Measurements from ENCODE around the gene RPUSD3.

Gene RPUSD3

GRCh38 chr3:9792405-9793160 lies 51.2 kb downstream of the RPUSD3 start, which contains the start of the genes ARPC4 and TADA3:
ARPC4 (plus strand) TSS chr3:9793082; CDS start chr3:9793122, 40 bp downstream.
TADA3 (minus strand) TSS chr3:9792473; CDS start chr3:9791466, 1,007 bp downstream.
- peak within 1 kb of the TSS; percentile 99 for H3K4me3 ChIP-seq (replicated peaks; ENCODE audit: low read depth, low read length)
- no peak for TF ChIP-seq CTCF (IDR thresholded peaks at IDR 0.05; ENCODE audit: low read length, missing control alignments)

GRCh38 chr3:9791790-9792404 lies 51.9 kb downstream of the RPUSD3 start:
- peak overlapping the region; percentile 99 for H3K4me3 ChIP-seq (replicated peaks; ENCODE audit: low read depth, low read length)
- no peak for TF ChIP-seq CTCF (IDR thresholded peaks at IDR 0.05; ENCODE audit: low read length, missing control alignments)
- no peak for DNase-seq (ENCODE audit: low read depth)

More at GRCh38 chr3:9792405-9793160, 51.2 kb downstream of the RPUSD3 start, which contains the start of the genes ARPC4 and TADA3:
- peak; percentile 97 for DNase-seq (ENCODE audit: low read depth)

- H3K4me3 ChIP-seq (replicated peaks; ENCODE audit: low read depth, low read length): peak overlapping the region; percentile 99
- DNase-seq (ENCODE audit: low read depth): no peak
- TF ChIP-seq CTCF (IDR thresholded peaks at IDR 0.05; ENCODE audit: low read length, missing control alignments): no peak
These were observed 52.7 kb downstream of the RPUSD3 start for GRCh38 chr3:9791127-9791526.
